Hepatocyte (in vitro differentiated cells): ENCODE measurements around the gene MAU2.

Experiments used
- EZH2 ChIP-seq: fragments of 200-600 bp; sonication (generic); IDR thresholded peaks from 2 replicates; pipeline ENCODE4 v1.6.1; 2016; ENCODE audit warnings: antibody characterized with exemption, mild to moderate bottlenecking, borderline replicate concordance
- EZH2phosphoT487 ChIP-seq: fragments of 200-600 bp; sonication (generic); IDR thresholded peaks from one replicate; pipeline ENCODE4 v1.6.1; 2018; ENCODE audit warnings: antibody characterized with exemption, mild to moderate bottlenecking, low read depth, moderate library complexity; ENCODE audit not compliant: unreplicated experiment, severe bottlenecking
- TF ChIP-seq, protein P1 (sequence below): fragments of 200-600 bp; sonication (generic); IDR thresholded peaks from 2 replicates; pipeline ENCODE4 v1.5.1; 2016; ENCODE audit warnings: antibody characterized with exemption, mild to moderate bottlenecking; ENCODE audit not compliant: poor library complexity

DNA sequence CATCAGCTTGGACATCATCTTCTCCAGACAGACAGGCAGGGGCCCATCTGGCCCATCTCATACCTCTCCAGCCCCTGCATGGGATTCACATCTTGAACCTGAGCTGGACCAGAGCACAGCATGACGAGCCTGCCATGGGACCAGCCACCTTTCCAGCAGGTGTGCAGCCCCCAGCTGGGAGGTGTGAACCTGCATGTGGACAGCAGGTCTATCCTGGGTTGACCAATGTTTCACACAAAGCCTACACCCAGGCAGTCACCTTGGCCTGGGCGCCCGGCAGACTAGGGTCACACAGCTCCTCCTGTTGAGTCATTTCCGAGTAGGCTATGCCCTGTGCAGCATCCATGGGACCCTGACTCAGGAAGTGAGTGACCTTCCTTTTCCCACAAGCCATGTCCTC, 41.4 kb downstream of the MAU2 start:
- TF ChIP-seq, protein P1, sequence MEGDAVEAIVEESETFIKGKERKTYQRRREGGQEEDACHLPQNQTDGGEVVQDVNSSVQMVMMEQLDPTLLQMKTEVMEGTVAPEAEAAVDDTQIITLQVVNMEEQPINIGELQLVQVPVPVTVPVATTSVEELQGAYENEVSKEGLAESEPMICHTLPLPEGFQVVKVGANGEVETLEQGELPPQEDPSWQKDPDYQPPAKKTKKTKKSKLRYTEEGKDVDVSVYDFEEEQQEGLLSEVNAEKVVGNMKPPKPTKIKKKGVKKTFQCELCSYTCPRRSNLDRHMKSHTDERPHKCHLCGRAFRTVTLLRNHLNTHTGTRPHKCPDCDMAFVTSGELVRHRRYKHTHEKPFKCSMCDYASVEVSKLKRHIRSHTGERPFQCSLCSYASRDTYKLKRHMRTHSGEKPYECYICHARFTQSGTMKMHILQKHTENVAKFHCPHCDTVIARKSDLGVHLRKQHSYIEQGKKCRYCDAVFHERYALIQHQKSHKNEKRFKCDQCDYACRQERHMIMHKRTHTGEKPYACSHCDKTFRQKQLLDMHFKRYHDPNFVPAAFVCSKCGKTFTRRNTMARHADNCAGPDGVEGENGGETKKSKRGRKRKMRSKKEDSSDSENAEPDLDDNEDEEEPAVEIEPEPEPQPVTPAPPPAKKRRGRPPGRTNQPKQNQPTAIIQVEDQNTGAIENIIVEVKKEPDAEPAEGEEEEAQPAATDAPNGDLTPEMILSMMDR = no peak
- TF ChIP-seq EZH2 (no peak), EZH2phosphoT487 (no peak)
